ENCODE results near the gene BRPF3. TPM values are rescaled to one million over a fixed set of nuclear protein-coding genes. Genes with fewer than 3 reads are reported as not detected.

BRPF3 gene
- total and polyA plus RNA-seq, 11 donors, result 8.2 to 29.1 (median 17.6) TPM

GRCh38 chr6:36267731-36268477, 71.4 kb downstream of the BRPF3 start:
- intact Hi-C loops (cut with DNase I), result no loop called here
- no peak overlapping the region for H3K27ac ChIP-seq
- TF ChIP-seq CTCF (IDR thresholded peaks at IDR 0.05), result no peak
- no peak for TF ChIP-seq POLR2A (IDR thresholded peaks at IDR 0.05)
- peaks cover 0 to 11% (median 1%) of the 10 kb centered on the region in 12 donors for H3K9me3 ChIP-seq
- no peaks in the 10 kb centered on the region for H3K4me1 ChIP-seq
- ATAC-seq, result no peak
- H3K4me3 ChIP-seq, result no peak overlapping the region
- no peak for DNase-seq
- 90 to 96% (median 94%) methylated on average over 4 of the region's 4 CpGs for WGBS, 4 donors
- H3K27me3 ChIP-seq, result peaks cover 0 to 26% (median 4%) of the 10 kb centered on the region in 9 donors
- no peaks in the 10 kb centered on the region for H3K36me3 ChIP-seq

- H3K36me3 ChIP-seq, result no peaks in the 10 kb centered on the region
- intact Hi-C loops (cut with DNase I), result no loop called here
- peaks cover 0 to 11% (median 1%) of the 10 kb centered on the region in 12 donors for H3K9me3 ChIP-seq
- DNase-seq, result no peak
- WGBS, 4 donors, result 60 to 65% (median 62%) methylated on average over 11 to 12 of the region's 12 CpGs
- H3K27me3 ChIP-seq, result peaks cover 0 to 32% (median 4%) of the 10 kb centered on the region in 9 donors
- H3K4me3 ChIP-seq, result no peak overlapping the region
- TF ChIP-seq CTCF (IDR thresholded peaks at IDR 0.05), result no peak
- TF ChIP-seq POLR2A (IDR thresholded peaks at IDR 0.05), result no peak
- H3K4me1 ChIP-seq, result no peaks in the 10 kb centered on the region
- peak in 3 of 4 donors; percentile 41 to 65 (median 59) for ATAC-seq
- H3K27ac ChIP-seq, result no peak overlapping the region
Observed at GRCh38 chr6:36268478-36269275, 72.1 kb downstream of the BRPF3 start.

DNA sequence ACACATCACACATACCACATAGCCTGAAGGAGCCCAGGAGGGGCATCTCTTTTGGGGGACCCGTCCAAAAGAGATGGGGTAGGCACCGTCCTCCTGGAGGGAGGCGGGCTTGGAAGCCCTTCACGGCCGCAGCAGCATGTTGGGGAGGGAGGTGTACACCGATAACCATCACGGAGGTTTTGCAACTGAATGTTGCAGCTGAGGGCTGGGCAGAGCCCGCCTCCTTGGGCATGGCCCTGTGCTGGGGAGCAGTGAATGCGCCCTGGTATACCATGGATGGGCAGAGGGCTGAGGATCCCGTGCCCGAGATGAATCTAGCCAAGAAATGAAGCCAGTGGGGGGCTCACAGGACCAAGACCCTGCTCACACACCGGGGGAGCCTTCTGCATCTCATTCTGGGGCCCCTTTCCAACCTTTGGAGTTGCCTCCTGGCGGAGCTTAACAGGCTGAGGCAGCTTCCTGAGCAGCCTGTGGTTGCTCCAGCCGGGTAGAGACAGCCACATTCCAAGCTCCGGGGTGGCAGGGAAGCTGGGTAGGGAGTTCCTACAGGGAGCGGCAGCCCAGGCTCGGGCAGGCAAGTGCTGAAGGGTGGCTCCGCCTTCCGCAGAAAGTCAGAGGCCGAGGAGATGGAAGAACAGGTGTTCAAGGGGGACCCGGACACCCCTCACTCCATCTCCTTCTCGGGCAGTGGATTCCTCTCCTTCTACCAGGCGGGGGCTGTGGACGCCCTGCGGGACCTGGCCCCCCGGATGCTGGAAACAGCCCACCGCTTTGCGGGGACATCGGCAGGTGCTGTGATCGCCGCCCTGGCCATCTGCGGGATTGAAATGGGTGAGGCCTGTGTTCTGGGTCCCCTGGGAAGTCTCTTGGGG, 73.5 kb downstream of the BRPF3 start, which contains the start of gene PNPLA1:
PNPLA1 (plus strand) TSS at position 227 of the 872 bp plus-strand sequence; CDS start at position 627, 400 bp downstream.
- TF ChIP-seq POLR2A (IDR thresholded peaks at IDR 0.05) (no peak), CTCF (IDR thresholded peaks at IDR 0.05) (no peak)
- no peak for ATAC-seq
- no peak within 1 kb of the TSS for H3K4me3 ChIP-seq
- intact Hi-C loops (cut with DNase I), result no loop called here
- peaks cover 0 to 40% (median 4%) of the 10 kb centered on the region in 9 donors for H3K27me3 ChIP-seq
- H3K9me3 ChIP-seq, result peaks cover 0 to 11% (median 1%) of the 10 kb centered on the region in 12 donors
- no peak within 1 kb of the TSS for H3K27ac ChIP-seq
- no peaks in the 10 kb centered on the region for H3K36me3 ChIP-seq
- DNase-seq, result no peak
- H3K4me1 ChIP-seq, result no peaks in the 10 kb centered on the region
- WGBS, 4 donors, result 74 to 82% (median 79%) methylated on average over 27 to 32 of the region's 32 CpGs
